ENCODE measurements around the gene EYA4. TPM values are rescaled to one million over a fixed set of nuclear protein-coding genes. Genes with fewer than 3 reads are reported as not detected.

EYA4 gene
- total and polyA plus RNA-seq, 7 donors, result 0.01 to 8.6 (median 0.82) TPM; not detected in 2

GRCh38 chr6:133277228-133277899 lies 36.2 kb downstream of the EYA4 start:
- DNase-seq, result no peak
- no peak overlapping the region for H3K27ac ChIP-seq
- TF ChIP-seq POLR2AphosphoS5 (IDR thresholded peaks at IDR 0.05), result no peak
- no peak for TF ChIP-seq POLR2A (IDR thresholded peaks at IDR 0.05)
- no peak for TF ChIP-seq EP300 (IDR thresholded peaks at IDR 0.05)
- no peak for TF ChIP-seq CTCF (IDR thresholded peaks at IDR 0.05)
- H3K27me3 ChIP-seq, result no peaks in the 10 kb centered on the region
- 73 to 82% methylated on average over 2 of the region's 2 CpGs for WGBS, 2 donors
- intact Hi-C loops (cut with DNase I), result no loop called here
- H3K9me3 ChIP-seq, result no peaks in the 10 kb centered on the region
- H3K4me3 ChIP-seq, result no peak overlapping the region
- no peaks in the 10 kb centered on the region for H3K4me1 ChIP-seq
- H3K36me3 ChIP-seq, result no peaks in the 10 kb centered on the region

- no peak for DNase-seq
- Histone ChIP-seq H3K9me3 (no peaks in the 10 kb centered on the region), H3K27ac (no peak overlapping the region), H3K4me1 (no peaks in the 10 kb centered on the region), H3K4me3 (no peak overlapping the region), H3K27me3 (no peaks in the 10 kb centered on the region), H3K36me3 (no peaks in the 10 kb centered on the region)
- intact Hi-C loops (cut with DNase I), result no loop called here
- TF ChIP-seq CTCF (IDR thresholded peaks at IDR 0.05) (no peak), POLR2A (IDR thresholded peaks at IDR 0.05) (no peak), POLR2AphosphoS5 (IDR thresholded peaks at IDR 0.05) (no peak), EP300 (IDR thresholded peaks at IDR 0.05) (no peak)
- WGBS, 2 donors, result 51 to 78% methylated on average over 4 of the region's 4 CpGs
Measured at GRCh38 chr6:133277900-133278545, 36.9 kb downstream of the EYA4 start.

GRCh38 chr6:133286765-133287164 lies 45.6 kb downstream of the EYA4 start:
- no peaks in the 10 kb centered on the region for H3K27me3 ChIP-seq
- intact Hi-C loops (cut with DNase I), result no loop called here

GRCh38 chr6:133288662-133289061 lies 47.5 kb downstream of the EYA4 start:
- Histone ChIP-seq H3K4me3 (no peak overlapping the region), H3K27ac (no peak overlapping the region), H3K4me1 (peaks cover 0 to 6% (median 0%) of the 10 kb centered on the region in 4 donors), H3K27me3 (no peaks in the 10 kb centered on the region), H3K36me3 (no peaks in the 10 kb centered on the region), H3K9me3 (no peaks in the 10 kb centered on the region)
- TF ChIP-seq POLR2AphosphoS5 (IDR thresholded peaks at IDR 0.05), result no peak
- TF ChIP-seq POLR2A (IDR thresholded peaks at IDR 0.05), result no peak
- TF ChIP-seq CTCF (IDR thresholded peaks at IDR 0.05), result no peak
- no peak for TF ChIP-seq EP300 (IDR thresholded peaks at IDR 0.05)
- WGBS, 2 donors, result 62 to 72% methylated on average over 1 of the region's 1 CpG
- intact Hi-C loops (cut with DNase I), result no loop called here
- DNase-seq, result no peak

More at GRCh38 chr6:133286765-133287164, 45.6 kb downstream of the EYA4 start:
- no peak for DNase-seq
- H3K27ac ChIP-seq, result no peak overlapping the region
- no peak for TF ChIP-seq POLR2A (IDR thresholded peaks at IDR 0.05)
- TF ChIP-seq POLR2AphosphoS5 (IDR thresholded peaks at IDR 0.05), result no peak
- TF ChIP-seq CTCF (IDR thresholded peaks at IDR 0.05), result no peak
- TF ChIP-seq EP300 (IDR thresholded peaks at IDR 0.05), result no peak
- no peaks in the 10 kb centered on the region for H3K9me3 ChIP-seq
- peaks cover 0 to 3% (median 0%) of the 10 kb centered on the region in 4 donors for H3K4me1 ChIP-seq
- H3K36me3 ChIP-seq, result no peaks in the 10 kb centered on the region
- 10 to 30% methylated on average over 1 of the region's 1 CpG for whole genome bisulfite sequencing, 2 donors
- H3K4me3 ChIP-seq, result no peak overlapping the region
